HS-5 (cell line): ENCODE results near the gene NABP2.

Source experiments
- DNase-seq: peaks from one replicate; pipeline ENCODE4 v3.0.0-alpha.2; 2012; ENCODE audit warnings: low read depth

Gene NABP2

GRCh38 chr12:56213878-56214277, 10.3 kb upstream of the NABP2 start:
- DNase-seq, result no peak

GRCh38 chr12:56216461-56216860, 7.7 kb upstream of the NABP2 start:
- no peak for DNase-seq

- no peak for DNase-seq
Measured at GRCh38 chr12:56219840-56220239, 4.3 kb upstream of the NABP2 start.

GRCh38 chr12:56220611-56221231, 3.4 kb upstream of the NABP2 start:
- DNase-seq, result no peak

GRCh38 chr12:56221232-56221756, 2.8 kb upstream of the NABP2 start:
- DNase-seq, result peak; percentile 38

GRCh38 chr12:56221757-56222530, 2.2 kb upstream of the NABP2 start, which contains the start of gene RNF41:
TSS of gene RNF41 (minus strand) at chr12:56221922. CDS start at chr12:56214047, 7,875 bp downstream.
- peak; percentile 91 for DNase-seq

- DNase-seq, result no peak
Measured at GRCh38 chr12:56222531-56222895, 1.6 kb upstream of the NABP2 start.

- no peak for DNase-seq
Measured at GRCh38 chr12:56223571-56224101, 506 bp upstream of the NABP2 start.

- DNase-seq, result no peak
Measured at GRCh38 chr12:56224954-56225353, 812 bp downstream of the NABP2 start.

GRCh38 chr12:56229082-56229481, 4.9 kb downstream of the NABP2 start:
- DNase-seq, result no peak

- DNase-seq, result no peak
Measured at GRCh38 chr12:56229916-56230431, 5.8 kb downstream of the NABP2 start, which contains the start of gene SLC39A5. TSS of gene SLC39A5 (plus strand) at chr12:56230051. CDS start at chr12:56231275, 1,224 bp downstream.

GRCh38 chr12:56230432-56231183, 6.5 kb downstream of the NABP2 start:
- no peak for DNase-seq

- no peak for DNase-seq
Measured at GRCh38 chr12:56231184-56231582, 7.0 kb downstream of the NABP2 start.

- no peak for DNase-seq
Measured at GRCh38 chr12:56234746-56235436, 10.7 kb downstream of the NABP2 start.

GRCh38 chr12:56236091-56236490, 11.9 kb downstream of the NABP2 start:
- DNase-seq, result no peak

- no peak for DNase-seq
Measured at GRCh38 chr12:56236985-56237384, 12.8 kb downstream of the NABP2 start.

GRCh38 chr12:56237552-56237951, 13.4 kb downstream of the NABP2 start:
- DNase-seq, result no peak

- DNase-seq, result no peak
Measured at GRCh38 chr12:56241424-56242303, 17.5 kb downstream of the NABP2 start.

GRCh38 chr12:56242986-56243385, 18.8 kb downstream of the NABP2 start:
- no peak for DNase-seq

- DNase-seq, result no peak
Measured at GRCh38 chr12:56243731-56244181, 19.6 kb downstream of the NABP2 start.
